HG02840 (cell line): ENCODE results near the gene KIF11.

ENCODE experiments used
- ATAC-seq: cut with Tn5 transposase; IDR thresholded peaks from one replicate; pipeline ENCODE4 v1.9.1; 2021; ENCODE audit warnings: mild to moderate bottlenecking, moderate library complexity, moderate number of reproducible peaks; ENCODE audit not compliant: unreplicated experiment, low FRiP score

The KIF11 gene

GRCh38 chr10:92667078-92667477 is 74.1 kb downstream of the KIF11 start:
- ATAC-seq = no peak

DNA sequence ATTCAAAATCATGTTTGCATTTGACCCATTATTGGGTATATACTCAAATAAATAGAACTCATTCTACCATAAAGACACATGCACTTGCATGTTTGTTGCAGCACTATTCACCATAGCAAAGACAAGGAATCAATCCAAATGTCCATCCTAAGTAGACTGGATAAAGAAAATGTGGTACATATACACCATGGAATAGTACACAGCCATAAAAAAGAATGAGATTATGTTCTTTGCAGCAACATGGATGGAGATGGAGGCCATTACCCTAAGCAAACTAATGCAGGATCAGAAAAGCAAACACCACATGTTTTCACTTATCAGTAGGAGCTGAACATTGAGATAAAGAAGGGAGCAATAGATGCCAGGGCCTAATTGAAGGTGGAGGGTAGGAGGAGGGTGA is 84.8 kb downstream of the KIF11 start:
- no peak for ATAC-seq

DNA sequence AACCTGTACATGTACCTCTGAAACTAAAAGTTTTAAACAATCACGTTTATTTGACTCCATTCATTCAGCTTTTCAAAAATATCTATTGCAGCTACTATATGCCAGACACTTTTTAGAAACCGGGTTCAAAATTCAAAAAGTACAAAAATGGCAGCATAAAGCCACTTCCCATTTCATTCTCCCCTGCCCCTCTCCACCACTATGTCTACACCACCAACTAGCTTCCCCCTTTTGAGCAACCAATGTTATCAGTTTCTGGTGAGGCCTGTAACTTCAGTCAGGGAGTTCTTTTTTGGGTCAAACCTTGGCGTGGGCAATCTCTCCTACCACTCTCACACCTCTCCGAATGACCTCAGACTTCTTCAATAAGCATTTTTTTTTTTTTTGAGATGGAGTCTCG is 85.3 kb downstream of the KIF11 start:
- no peak for ATAC-seq

DNA sequence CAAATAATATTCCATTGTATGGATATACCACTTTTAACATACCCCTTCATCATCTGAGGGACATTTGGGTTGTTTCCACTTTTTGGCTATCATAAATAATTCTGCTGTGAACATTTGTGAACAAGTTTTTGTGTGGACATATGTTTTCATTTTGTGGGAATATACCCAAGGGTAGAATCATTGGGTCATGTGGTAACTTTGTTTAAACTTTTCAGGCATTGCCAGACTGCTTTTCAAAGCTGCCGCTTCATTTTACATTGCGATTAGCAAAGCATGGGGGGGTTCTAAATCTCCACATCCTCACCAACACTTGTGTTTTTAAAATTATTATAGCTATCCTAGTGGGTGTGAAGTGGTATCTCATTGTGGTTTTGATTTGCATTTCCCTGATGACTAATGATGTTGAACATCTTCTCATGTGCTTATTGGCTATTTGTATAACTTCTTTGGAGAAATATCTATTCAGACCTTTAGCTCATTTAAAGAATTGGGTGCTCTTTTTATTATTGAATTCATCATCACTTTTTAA is 88.4 kb downstream of the KIF11 start:
- ATAC-seq = no peak

DNA sequence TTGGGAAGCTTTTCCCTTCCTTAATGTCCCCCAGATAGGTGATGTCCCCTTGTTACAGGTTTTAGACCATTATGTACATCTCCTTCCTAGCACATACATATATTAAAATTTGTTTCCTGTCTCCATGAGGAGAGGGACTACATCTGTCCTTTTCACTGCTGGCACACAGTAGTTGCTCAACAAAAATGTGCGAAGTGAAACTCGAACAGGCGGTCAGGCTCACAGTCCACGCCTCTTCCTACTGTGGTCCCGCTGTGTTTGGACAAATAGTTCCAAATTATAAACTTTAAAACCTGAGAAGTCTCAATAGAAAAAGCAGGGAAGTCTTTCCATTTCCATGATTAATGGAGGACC is 95.6 kb downstream of the KIF11 start:
- ATAC-seq = no peak

- ATAC-seq = no peak
Measured at GRCh38 chr10:92688927-92689662, 96.2 kb downstream of the KIF11 start.

GRCh38 chr10:92689663-92690210 is 96.8 kb downstream of the KIF11 start, which contains the start of gene HHEX:
Gene HHEX, plus strand, starts transcription at chr10:92689955. Its CDS starts 32 bp downstream, at chr10:92689987.
- no peak for ATAC-seq

DNA sequence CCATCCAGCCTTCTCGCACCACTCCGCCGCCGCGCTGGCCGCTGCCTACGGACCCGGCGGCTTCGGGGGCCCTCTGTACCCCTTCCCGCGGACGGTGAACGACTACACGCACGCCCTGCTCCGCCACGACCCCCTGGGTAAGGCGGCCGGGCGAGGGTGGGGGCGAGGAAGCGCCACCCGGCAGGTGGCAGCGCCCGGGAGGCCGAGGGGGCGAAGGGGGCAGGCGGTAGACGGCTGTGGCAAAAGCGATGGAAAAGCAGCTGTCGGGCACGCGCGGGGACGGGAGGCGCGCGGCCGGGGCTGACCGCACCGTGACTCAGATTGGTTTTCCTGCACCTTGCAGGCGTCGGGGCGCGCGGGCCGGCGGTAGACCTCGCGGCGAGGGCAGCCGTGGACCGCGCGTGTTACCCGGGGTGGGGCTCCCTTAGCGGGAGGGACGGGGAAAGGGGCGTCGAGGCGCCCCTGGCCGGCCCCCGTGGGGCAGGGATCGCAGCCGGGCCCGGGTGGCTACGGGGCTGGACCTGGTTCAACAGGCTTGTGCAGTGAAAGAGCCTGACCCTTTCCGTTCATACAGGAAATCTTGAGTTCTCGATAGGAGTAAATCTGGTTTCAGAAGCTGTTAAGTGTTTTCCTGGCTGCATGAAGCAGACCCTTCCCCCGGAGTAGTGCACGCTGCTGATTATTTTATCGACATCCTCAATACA is 97.4 kb downstream of the KIF11 start:
- ATAC-seq = no peak

- ATAC-seq = no peak
Measured at GRCh38 chr10:92690915-92691590, 98.1 kb downstream of the KIF11 start.

- no peak for ATAC-seq
Measured at GRCh38 chr10:92691591-92692079, 98.7 kb downstream of the KIF11 start.

DNA sequence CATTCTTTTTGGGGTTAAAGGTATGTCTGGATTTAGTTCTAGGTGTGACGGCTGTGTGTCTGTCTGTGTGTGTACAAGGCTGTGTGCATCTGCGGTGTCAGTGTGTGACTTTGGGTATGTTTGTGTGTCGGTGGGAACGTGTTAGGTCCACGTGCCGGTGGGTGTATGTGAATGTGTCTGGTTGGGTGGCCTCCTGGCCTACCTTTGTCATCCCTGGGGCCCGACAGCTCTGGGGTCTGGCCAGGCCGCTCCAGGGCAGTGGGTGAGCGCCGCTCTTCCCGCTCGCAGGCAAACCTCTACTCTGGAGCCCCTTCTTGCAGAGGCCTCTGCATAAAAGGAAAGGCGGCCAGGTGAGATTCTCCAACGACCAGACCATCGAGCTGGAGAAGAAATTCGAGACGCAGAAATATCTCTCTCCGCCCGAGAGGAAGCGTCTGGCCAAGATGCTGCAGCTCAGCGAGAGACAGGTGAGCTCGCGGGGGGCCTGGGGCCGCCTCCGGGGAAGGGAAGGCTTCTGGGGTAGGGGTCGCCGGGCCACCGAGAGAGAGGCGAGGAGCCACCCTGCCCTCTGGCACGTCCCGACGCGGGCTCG is 99.2 kb downstream of the KIF11 start:
- ATAC-seq = no peak

DNA sequence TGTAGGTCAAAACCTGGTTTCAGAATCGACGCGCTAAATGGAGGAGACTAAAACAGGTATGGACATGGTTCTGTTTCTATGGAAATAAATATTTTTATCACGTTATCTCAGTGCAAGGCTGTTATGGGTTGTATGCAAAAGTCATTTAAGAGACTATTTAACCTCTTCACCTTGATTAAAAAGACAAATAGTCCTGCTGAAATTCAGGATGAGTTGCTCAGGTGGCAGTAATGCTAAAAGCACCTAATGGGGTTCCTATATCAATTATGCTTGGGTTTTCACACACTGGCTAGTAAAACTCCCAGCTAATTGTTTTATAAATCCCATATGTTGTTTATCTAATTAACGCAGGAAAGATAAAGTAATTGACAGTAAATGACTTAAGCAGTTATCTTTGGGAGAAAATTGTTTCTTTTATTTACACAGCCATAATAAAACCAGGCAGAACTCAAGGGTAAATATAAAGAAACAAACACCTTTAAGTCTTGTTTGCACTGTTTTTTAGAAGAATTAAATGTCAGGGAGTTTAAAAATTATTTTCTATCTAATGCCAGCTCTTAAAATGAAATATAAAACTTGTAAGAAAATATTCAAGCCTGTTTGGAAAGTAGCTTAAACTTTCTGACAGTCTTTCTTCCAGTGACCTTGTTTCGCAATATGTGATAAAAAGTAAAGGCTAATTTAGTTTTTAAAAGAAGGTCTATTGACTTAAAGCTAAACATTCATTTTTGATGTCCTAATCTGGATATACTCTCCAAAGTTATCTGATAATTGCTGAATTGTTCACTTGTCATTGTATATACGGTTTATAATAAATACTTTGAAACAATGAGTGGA is 100.0 kb downstream of the KIF11 start:
- no peak for ATAC-seq

GRCh38 chr10:92693534-92693893 is 100.6 kb downstream of the KIF11 start:
- ATAC-seq = no peak

GRCh38 chr10:92695679-92696605 is 103.0 kb downstream of the KIF11 start:
- no peak for ATAC-seq

DNA sequence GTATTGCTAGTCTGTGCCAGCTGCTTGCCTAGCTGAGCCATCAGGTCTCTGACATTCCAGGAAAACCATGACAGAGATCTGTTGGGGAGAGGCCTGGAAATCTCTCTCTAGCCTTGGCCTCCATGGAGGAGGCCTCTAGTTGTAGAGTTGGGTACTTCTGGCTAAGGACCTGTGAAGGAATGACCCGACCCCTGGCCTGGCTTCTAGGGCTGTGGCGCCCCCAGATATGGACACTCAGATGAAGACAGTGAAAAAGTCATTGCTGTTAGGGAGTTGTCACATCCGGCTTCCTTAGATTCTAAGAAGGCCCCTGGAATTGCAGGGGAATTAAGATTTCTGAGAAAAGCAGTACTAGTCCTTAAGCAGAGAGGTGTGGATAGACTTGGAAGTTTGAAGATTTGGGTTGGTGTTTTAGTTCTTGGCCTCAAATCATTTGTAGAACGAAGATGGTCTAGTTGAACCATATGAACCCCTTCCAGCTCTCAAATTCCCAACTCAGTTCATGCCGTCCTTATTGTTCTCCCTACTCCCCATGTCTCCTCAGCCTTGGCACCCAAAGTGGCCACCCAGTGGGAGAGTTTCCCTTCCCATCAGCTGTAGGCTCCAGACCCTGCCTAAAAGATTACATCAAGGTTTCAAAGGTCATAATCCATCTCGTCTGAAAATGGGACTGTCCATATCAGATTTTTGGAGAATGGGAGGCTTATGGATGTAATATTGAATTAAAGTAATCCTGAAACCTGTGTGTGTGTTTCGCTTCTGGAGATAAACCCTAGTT is 103.9 kb downstream of the KIF11 start:
- no peak for ATAC-seq

- ATAC-seq = no peak
Measured at GRCh38 chr10:92697663-92698511, 105.0 kb downstream of the KIF11 start.

DNA sequence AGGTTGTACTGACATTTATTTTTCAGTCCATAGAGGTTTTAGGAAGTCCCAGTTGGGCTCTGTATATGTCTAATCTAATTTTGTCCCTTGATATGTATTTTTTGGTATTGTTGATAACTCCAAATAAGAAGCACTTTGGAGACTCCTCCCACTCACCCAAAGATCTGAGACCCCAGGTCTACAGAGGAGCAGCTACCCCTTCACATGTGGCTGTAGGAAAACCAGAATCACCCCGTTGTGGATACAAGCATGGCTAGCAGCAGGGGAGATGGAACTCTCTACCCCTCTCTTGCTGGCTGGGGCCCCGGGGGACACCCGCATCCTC is 106.2 kb downstream of the KIF11 start:
- ATAC-seq = no peak
